GM23248 (cell line): ENCODE measurements around the gene ADCY6.

Experiments used
- EZH2 ChIP-seq: fragments of 200-600 bp; sonication (generic); IDR thresholded peaks from 2 replicates; pipeline ENCODE4 v1.6.1; 2018; ENCODE audit warnings: antibody characterized with exemption, mild to moderate bottlenecking; ENCODE audit not compliant: insufficient read depth, poor library complexity, severe bottlenecking
- EZH2phosphoT487 ChIP-seq: fragments of 200-600 bp; sonication (generic); IDR thresholded peaks from 2 replicates; pipeline ENCODE4 v1.6.1; 2018; ENCODE audit warnings: antibody characterized with exemption, moderate library complexity, mild to moderate bottlenecking, low read depth; ENCODE audit not compliant: insufficient read depth

DNA sequence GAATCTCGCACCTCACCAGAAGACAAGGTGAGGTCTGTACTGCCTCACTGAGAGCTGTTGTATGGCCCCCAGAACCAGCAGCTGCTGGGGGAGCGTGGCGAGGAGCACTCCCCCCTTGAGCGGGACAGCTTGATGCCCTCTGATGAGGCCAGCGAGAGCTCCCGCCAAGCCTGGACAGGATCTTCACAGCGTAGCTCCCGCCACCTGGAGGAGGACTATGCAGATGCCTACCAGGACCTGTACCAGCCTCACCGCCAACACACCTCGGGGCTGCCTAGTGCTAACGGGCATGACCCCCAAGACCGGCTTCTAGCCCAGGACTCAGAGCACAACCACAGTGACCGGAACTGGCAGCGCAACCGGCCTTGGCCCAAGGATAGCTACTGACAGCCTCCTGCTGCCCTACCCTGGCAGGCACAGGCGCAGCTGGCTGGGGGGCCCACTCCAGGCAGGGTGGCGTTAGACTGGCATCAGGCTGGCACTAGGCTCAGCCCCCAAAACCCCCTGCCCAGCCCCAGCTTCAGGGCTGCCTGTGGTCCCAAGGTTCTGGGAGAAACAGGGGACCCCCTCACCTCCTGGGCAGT, 38.7 kb upstream of the ADCY6 start:
- TF ChIP-seq EZH2phosphoT487 (no peak), EZH2 (no peak)
